Measurements from ENCODE around the gene ZNF792. TPM values are rescaled to one million over a fixed set of nuclear protein-coding genes. Genes with fewer than 3 reads are reported as not detected.

ZNF792 gene
- polyA plus RNA-seq, 2 of the 4 experiments (the other 2 are of a cell fraction), result 2.0 to 3.7 TPM

- TF ChIP-seq MYC (IDR thresholded peaks at IDR 0.05; ENCODE audit: borderline replicate concordance, low read length), result peak; percentile 69
- TF ChIP-seq KDM5A (IDR thresholded peaks at IDR 0.05), result no peak
- TF ChIP-seq CHD4 (IDR thresholded peaks at IDR 0.05; ENCODE audit: borderline replicate concordance), result no peak
- TF ChIP-seq EP300 (IDR thresholded peaks at IDR 0.05), result peak; percentile 97
- peak; percentile 26 for TF ChIP-seq MAFK (IDR thresholded peaks at IDR 0.05; ENCODE audit: partially characterized antibody)
- no peak for TF ChIP-seq PHF8 (IDR thresholded peaks at IDR 0.05; ENCODE audit: borderline replicate concordance, low read depth)
- peak; percentile 96 for TF ChIP-seq FOSL2 (IDR thresholded peaks at IDR 0.05)
- peak; percentile 98 for TF ChIP-seq FOSL2 (CRISPR knock-in tag; IDR thresholded peaks at IDR 0.05)
- no peak for TF ChIP-seq ATOH8 (CRISPR knock-in tag; IDR thresholded peaks at IDR 0.05; ENCODE audit: low read depth)
- TF ChIP-seq HEYL (CRISPR knock-in tag; IDR thresholded peaks at IDR 0.05), result no peak
- TF ChIP-seq RARB (CRISPR knock-in tag; IDR thresholded peaks at IDR 0.05), result peak; percentile 87
- peak; percentile 71 for TF ChIP-seq SMC3 (IDR thresholded peaks at IDR 0.05)
- TF ChIP-seq HES2 (IDR thresholded peaks at IDR 0.05), result peak; percentile 89
- peak; percentile 64; the same call in 1 of the 2 replicates for TF ChIP-seq ESRRA (IDR thresholded peaks at IDR 0.05; ENCODE audit: borderline replicate concordance, low read length)
- no peak for TF ChIP-seq RNF2 (IDR thresholded peaks at IDR 0.05; ENCODE audit: borderline replicate concordance, low read depth)
- no peak for TF ChIP-seq SREBF2 (IDR thresholded peaks at IDR 0.05)
- TF ChIP-seq RFX5 (IDR thresholded peaks at IDR 0.05), result 0 out of 2 replicates have a peak, but pooled peaks have one; percentile 33
- TF ChIP-seq ZC3H11A (IDR thresholded peaks at IDR 0.05), result no peak; the same call in 1 of the 2 replicates
- no peak for TF ChIP-seq ZFP36 (IDR thresholded peaks at IDR 0.05; ENCODE audit: borderline replicate concordance, partially characterized antibody)
- peak; percentile 21; the same call in 1 of the 2 replicates for TF ChIP-seq MAZ (IDR thresholded peaks at IDR 0.05; ENCODE audit: borderline replicate concordance, low read depth, low read length)
- TF ChIP-seq KDM1A (IDR thresholded peaks at IDR 0.05; ENCODE audit: low read depth), result no peak
- TF ChIP-seq EHF (CRISPR knock-in tag; IDR thresholded peaks at IDR 0.05), result 0 out of 2 replicates have a peak, but pooled peaks have one; percentile 32
- TF ChIP-seq NR3C1 (IDR thresholded peaks at IDR 0.05), result no peak
- TF ChIP-seq HOXA7 (CRISPR knock-in tag; IDR thresholded peaks at IDR 0.05), result peak; percentile 87; the same call in 1 of the 2 replicates
- peak; percentile 98 for TF ChIP-seq JUNB (IDR thresholded peaks at IDR 0.05)
- TF ChIP-seq TFCP2L1 (CRISPR knock-in tag; IDR thresholded peaks at IDR 0.05), result peak; percentile 86; the same call in 1 of the 2 replicates
- TF ChIP-seq, protein P1, sequence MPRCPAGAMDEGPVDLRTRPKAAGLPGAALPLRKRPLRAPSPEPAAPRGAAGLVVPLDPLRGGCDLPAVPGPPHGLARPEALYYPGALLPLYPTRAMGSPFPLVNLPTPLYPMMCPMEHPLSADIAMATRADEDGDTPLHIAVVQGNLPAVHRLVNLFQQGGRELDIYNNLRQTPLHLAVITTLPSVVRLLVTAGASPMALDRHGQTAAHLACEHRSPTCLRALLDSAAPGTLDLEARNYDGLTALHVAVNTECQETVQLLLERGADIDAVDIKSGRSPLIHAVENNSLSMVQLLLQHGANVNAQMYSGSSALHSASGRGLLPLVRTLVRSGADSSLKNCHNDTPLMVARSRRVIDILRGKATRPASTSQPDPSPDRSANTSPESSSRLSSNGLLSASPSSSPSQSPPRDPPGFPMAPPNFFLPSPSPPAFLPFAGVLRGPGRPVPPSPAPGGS (IDR thresholded peaks at IDR 0.05), result peak; percentile 99
- TF ChIP-seq PBX3 (IDR thresholded peaks at IDR 0.05), result peak; percentile 91
- TF ChIP-seq HOXB13 (CRISPR knock-in tag; IDR thresholded peaks at IDR 0.05; ENCODE audit: low read depth), result peak; percentile 46; the same call in 1 of the 2 replicates
- peak; percentile 52 for TF ChIP-seq CHD2 (IDR thresholded peaks at IDR 0.05; ENCODE audit: low read length, partially characterized antibody)
- peak; percentile 100 for TF ChIP-seq JUN (IDR thresholded peaks at IDR 0.05)
- peak; percentile 27 to 71 for TF ChIP-seq RAD21 (conservative IDR thresholded peaks at IDR 0.05 in 1 of 2, IDR thresholded peaks at IDR 0.05 in 1 of 2)
- TF ChIP-seq, protein P2, sequence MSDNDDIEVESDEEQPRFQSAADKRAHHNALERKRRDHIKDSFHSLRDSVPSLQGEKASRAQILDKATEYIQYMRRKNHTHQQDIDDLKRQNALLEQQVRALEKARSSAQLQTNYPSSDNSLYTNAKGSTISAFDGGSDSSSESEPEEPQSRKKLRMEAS (IDR thresholded peaks at IDR 0.05), result peak; percentile 95
- 0 out of 2 replicates have a peak, but pooled peaks have one; percentile 3 for TF ChIP-seq HDAC2 (IDR thresholded peaks at IDR 0.05)
- TF ChIP-seq, protein P3, sequence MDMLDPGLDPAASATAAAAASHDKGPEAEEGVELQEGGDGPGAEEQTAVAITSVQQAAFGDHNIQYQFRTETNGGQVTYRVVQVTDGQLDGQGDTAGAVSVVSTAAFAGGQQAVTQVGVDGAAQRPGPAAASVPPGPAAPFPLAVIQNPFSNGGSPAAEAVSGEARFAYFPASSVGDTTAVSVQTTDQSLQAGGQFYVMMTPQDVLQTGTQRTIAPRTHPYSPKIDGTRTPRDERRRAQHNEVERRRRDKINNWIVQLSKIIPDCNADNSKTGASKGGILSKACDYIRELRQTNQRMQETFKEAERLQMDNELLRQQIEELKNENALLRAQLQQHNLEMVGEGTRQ (IDR thresholded peaks at IDR 0.05), result no peak
- no peak for TF ChIP-seq ZSCAN20 (CRISPR knock-in tag; IDR thresholded peaks at IDR 0.05)
- TF ChIP-seq CBX8 (IDR thresholded peaks at IDR 0.05), result no peak
- TF ChIP-seq RCOR1 (IDR thresholded peaks at IDR 0.05; ENCODE audit: low read depth, low read length), result no peak
- TF ChIP-seq HOXB5 (CRISPR knock-in tag; IDR thresholded peaks at IDR 0.05), result peak; percentile 99
- TF ChIP-seq ELK1 (IDR thresholded peaks at IDR 0.05; ENCODE audit: low read depth, low read length), result no peak
Measured at GRCh38 chr19:35006342-35006998, 42.4 kb upstream of the ZNF792 start (continued).
